Transverse colon (tissue), 4 donors: ENCODE results near the gene CYSRT1. TPM values are rescaled to one million over a fixed set of nuclear protein-coding genes. Genes with fewer than 3 reads are reported as not detected.

Experiments used
- DNase-seq: peaks from one replicate; pipeline ENCODE4 v3.0.0-alpha.2; 2019
- H3K27ac ChIP-seq, 4 donors: fragments of 200-600 bp; sonication (generic); 2 replicates each; pipeline ENCODE4 v1.5.1; 2016 to 2018; ENCODE audit warnings: inconsistent platforms in 4 of 4
- H3K27me3 ChIP-seq: fragments of 200-600 bp; sonication (generic); 2 replicates; pipeline ENCODE4 v1.5.1; 2017; ENCODE audit warnings: inconsistent platforms
- H3K36me3 ChIP-seq, 4 donors: fragments of 200-600 bp; sonication (generic); 2 replicates each; pipeline ENCODE4 v1.5.1; 2017 to 2019; ENCODE audit warnings: inconsistent platforms in 4 of 4
- H3K4me1 ChIP-seq, 4 donors: fragments of 200-600 bp; sonication (generic); 2 replicates each; pipeline ENCODE4 v1.5.1; 2017 to 2020; ENCODE audit warnings: inconsistent platforms in 4 of 4
- H3K4me3 ChIP-seq, 4 donors: fragments of 200-600 bp; sonication (generic); 1 replicate in 1 of 4; 2 replicates in 3 of 4; pipeline versions ENCODE4 v1.5.1 to v1.6.1; 2017 to 2019; ENCODE audit warnings: inconsistent platforms in 4 of 4
- H3K9me3 ChIP-seq, 2 donors: fragments of 200-600 bp; sonication (generic); 2 replicates each; pipeline ENCODE4 v1.5.1; 2017 to 2019; ENCODE audit warnings: inconsistent platforms in 2 of 2
- CTCF ChIP-seq, 5 experiments: fragments of 200-600 bp in 3 of 5; fragments of 450-650 bp in 2 of 5; sonication (generic) in 3 of 5; IDR thresholded peaks; 1 replicate in 2 of 5; 2 replicates in 3 of 5; pipeline ENCODE4 v1.5.1; 2016 to 2017; ENCODE audit warnings: antibody characterized with exemption in 5 of 5, inconsistent platforms in 3 of 5, mild to moderate bottlenecking in 2 of 5, moderate library complexity in 1 of 5
- EP300 ChIP-seq: sonication (generic); formaldehyde crosslinking; IDR thresholded peaks from one replicate; pipeline ENCODE4 v1.6.1; 2017; ENCODE audit warnings: antibody characterized with exemption, low read depth
- POLR2A ChIP-seq: fragments of 450-650 bp; IDR thresholded peaks from one replicate; pipeline ENCODE4 v1.6.1; 2016; ENCODE audit warnings: antibody characterized with exemption, mild to moderate bottlenecking, moderate library complexity
- POLR2AphosphoS5 ChIP-seq, 3 donors: sonication (generic); formaldehyde crosslinking; IDR thresholded peaks; one replicate each; pipeline ENCODE4 v1.6.1; 2016; ENCODE audit warnings: antibody characterized with exemption in 3 of 3
- WGBS, 2 donors: methylation state at CpG; one replicate each; pipeline ENCODE4 v1.1.5; 2018; ENCODE audit warnings: low coverage in 1 of 2; 5-methylcytosine and 5-hydroxymethylcytosine counted together
- in situ Hi-C, 4 donors: fragments of 200-750 bp; cut with MboI; loops; one replicate each; pipeline versions ENCODE4 v1.15.0 to v1.15.1; 2017; ENCODE audit warnings: low sequenced_read_pairs in 3 of 4, low pct_ligation_motif_present in 1 of 4, low pct_unique_long_range_greater_than_20kb in 1 of 4
- intact Hi-C: fragments of 100-400 bp; cut with DNase I; formaldehyde crosslinking; loops from one replicate; pipeline ENCODE4 v1.15.1; 2023; ENCODE audit warnings: low total_unique reads
- total RNA-seq, 4 donors: library from RNA; depleted of rRNA; stranded (reverse); fragments of >200 nt; gene quantifications; one replicate each; pipeline ENCODE4 v1.1.0, GENCODE V29; 2016

CYSRT1 gene
- total RNA-seq, 4 donors from 2014 or later = not detected

- in situ Hi-C loops (no loop called here), intact Hi-C loops (no loop called here)
- peak in 1 of 3 donors; percentile 10 for TF ChIP-seq POLR2AphosphoS5 (IDR thresholded peaks at IDR 0.05)
- TF ChIP-seq CTCF (IDR thresholded peaks at IDR 0.05) = no peak
- Histone ChIP-seq H3K27ac (no peak overlapping the region), H3K36me3 (no peaks in the 10 kb centered on the region), H3K9me3 (no peaks in the 10 kb centered on the region), H3K27me3 (no peaks in the 10 kb centered on the region), H3K4me1 (peaks cover 20 to 63% (median 55%) of the 10 kb centered on the region in 4 donors), H3K4me3 (no peak overlapping the region)
- DNase-seq = no peak
- WGBS, 2 donors = 73 to 86% methylated on average over 4 to 10 of the region's 10 CpGs
Observed at GRCh38 chr9:137192448-137192780, 32.6 kb upstream of the CYSRT1 start.

- H3K4me1 ChIP-seq = peaks cover 20 to 63% (median 54%) of the 10 kb centered on the region in 4 donors
- no peak overlapping the region for H3K27ac ChIP-seq
- no peaks in the 10 kb centered on the region for H3K36me3 ChIP-seq
- intact Hi-C loops = no loop called here
- in situ Hi-C loops = no loop called here
- no peaks in the 10 kb centered on the region for H3K27me3 ChIP-seq
- H3K4me3 ChIP-seq = no peak overlapping the region
- no peaks in the 10 kb centered on the region for H3K9me3 ChIP-seq
- 73% methylated on average over 2 of the region's 2 CpGs; no CpG with 5 or more reads in 1 of the 2 donors for WGBS, 2 donors
- DNase-seq = no peak
- no peak for TF ChIP-seq EP300
- TF ChIP-seq POLR2AphosphoS5 (IDR thresholded peaks at IDR 0.05) = no peak
- no peak for TF ChIP-seq CTCF (IDR thresholded peaks at IDR 0.05)
- TF ChIP-seq POLR2A = no peak
Observed at GRCh38 chr9:137192859-137193258, 32.1 kb upstream of the CYSRT1 start.

GRCh38 chr9:137193771-137194170, 31.2 kb upstream of the CYSRT1 start:
- no peak for DNase-seq
- H3K27ac ChIP-seq = peak overlapping the region; percentile 82 to 90 (median 88)
- TF ChIP-seq CTCF (IDR thresholded peaks at IDR 0.05) = no peak
- no peak for TF ChIP-seq EP300
- no peak for TF ChIP-seq POLR2A
- TF ChIP-seq POLR2AphosphoS5 (IDR thresholded peaks at IDR 0.05) = no peak
- H3K36me3 ChIP-seq = no peaks in the 10 kb centered on the region
- intact Hi-C loops (no loop called here), in situ Hi-C loops (no loop called here)
- no peaks in the 10 kb centered on the region for H3K9me3 ChIP-seq
- H3K27me3 ChIP-seq = no peaks in the 10 kb centered on the region
- peaks cover 20 to 70% (median 63%) of the 10 kb centered on the region in 4 donors for H3K4me1 ChIP-seq
- WGBS, 2 donors = 80 to 87% methylated on average over 3 to 13 of the region's 14 CpGs
- no peak overlapping the region for H3K4me3 ChIP-seq

- TF ChIP-seq POLR2A = no peak
- intact Hi-C loops = no loop called here
- H3K27ac ChIP-seq = peak overlapping the region; percentile 82 to 90 (median 88)
Observed at GRCh38 chr9:137194388-137194787, 30.6 kb upstream of the CYSRT1 start.

GRCh38 chr9:137194909-137195308, 30.1 kb upstream of the CYSRT1 start:
- intact Hi-C loops = no loop called here
- H3K4me1 ChIP-seq = peaks cover 22 to 73% (median 64%) of the 10 kb centered on the region in 4 donors
- WGBS, 2 donors = 40 to 66% methylated on average over 1 to 10 of the region's 10 CpGs

More at GRCh38 chr9:137194388-137194787, 30.6 kb upstream of the CYSRT1 start:
- H3K36me3 ChIP-seq = no peaks in the 10 kb centered on the region
- no peak for DNase-seq
- no peaks in the 10 kb centered on the region for H3K9me3 ChIP-seq
- H3K4me3 ChIP-seq = peak overlapping the region in 1 of 4 donors; percentile 12
- in situ Hi-C loops = no loop called here
- WGBS, 2 donors = 32% methylated on average over 3 of the region's 16 CpGs; no CpG with 5 or more reads in 1 of the 2 donors
- H3K27me3 ChIP-seq = no peaks in the 10 kb centered on the region
- peaks cover 22 to 73% (median 65%) of the 10 kb centered on the region in 4 donors for H3K4me1 ChIP-seq

More at GRCh38 chr9:137194909-137195308, 30.1 kb upstream of the CYSRT1 start:
- no peaks in the 10 kb centered on the region for H3K27me3 ChIP-seq
- peak overlapping the region; percentile 82 to 90 (median 88) for H3K27ac ChIP-seq
- in situ Hi-C loops = no loop called here
- no peaks in the 10 kb centered on the region for H3K36me3 ChIP-seq
- no peaks in the 10 kb centered on the region for H3K9me3 ChIP-seq
- peak overlapping the region in 2 of 4 donors; percentile 12 to 14 for H3K4me3 ChIP-seq
- peak; percentile 79 for DNase-seq
- no peak for TF ChIP-seq POLR2A
- TF ChIP-seq POLR2AphosphoS5 (IDR thresholded peaks at IDR 0.05) = peak in 1 of 3 donors; percentile 6
